GOT3 (cell line): Measurements from ENCODE around the gene RNLS.

ENCODE experiments used
- DNase-seq: peaks from one replicate; lab custom pipeline; 2025; ENCODE audit warnings: mixed read lengths; lab: John Stamatoyannopoulos, UW

Gene RNLS

DNA sequence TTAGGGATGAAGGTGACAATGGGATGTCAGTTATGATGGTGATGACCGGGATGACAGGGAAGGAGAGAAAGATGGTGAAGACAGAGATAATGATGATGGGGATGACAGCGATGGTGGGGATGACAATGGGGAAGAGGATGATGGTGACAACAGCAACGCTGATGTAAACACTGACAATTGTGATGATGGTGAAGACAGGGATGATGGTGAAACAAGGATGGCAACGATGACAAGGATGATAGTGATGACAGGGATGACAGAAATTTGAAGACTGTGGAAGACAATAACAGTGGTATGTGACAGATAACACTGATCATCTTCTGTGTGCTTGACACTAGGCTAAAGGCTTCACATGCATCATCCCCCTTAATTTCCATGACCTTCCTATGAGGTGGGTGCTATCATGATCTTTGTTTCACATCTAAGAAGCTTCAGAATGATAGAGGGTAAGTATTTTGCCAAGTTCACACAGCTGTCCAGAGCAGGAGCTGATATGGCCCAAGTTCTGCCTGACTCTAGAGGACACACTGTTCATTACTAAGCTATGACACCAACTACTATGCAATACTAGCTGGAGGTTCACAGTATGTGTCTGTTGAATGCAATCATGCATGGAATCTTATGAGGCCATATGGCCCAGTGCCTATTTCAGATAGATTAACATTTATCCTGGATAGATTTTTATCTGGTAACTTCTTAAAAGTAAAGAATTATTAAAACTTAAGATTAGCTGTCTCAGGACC is 105.6 kb downstream of the RNLS start:
- no peak for DNase-seq

DNA sequence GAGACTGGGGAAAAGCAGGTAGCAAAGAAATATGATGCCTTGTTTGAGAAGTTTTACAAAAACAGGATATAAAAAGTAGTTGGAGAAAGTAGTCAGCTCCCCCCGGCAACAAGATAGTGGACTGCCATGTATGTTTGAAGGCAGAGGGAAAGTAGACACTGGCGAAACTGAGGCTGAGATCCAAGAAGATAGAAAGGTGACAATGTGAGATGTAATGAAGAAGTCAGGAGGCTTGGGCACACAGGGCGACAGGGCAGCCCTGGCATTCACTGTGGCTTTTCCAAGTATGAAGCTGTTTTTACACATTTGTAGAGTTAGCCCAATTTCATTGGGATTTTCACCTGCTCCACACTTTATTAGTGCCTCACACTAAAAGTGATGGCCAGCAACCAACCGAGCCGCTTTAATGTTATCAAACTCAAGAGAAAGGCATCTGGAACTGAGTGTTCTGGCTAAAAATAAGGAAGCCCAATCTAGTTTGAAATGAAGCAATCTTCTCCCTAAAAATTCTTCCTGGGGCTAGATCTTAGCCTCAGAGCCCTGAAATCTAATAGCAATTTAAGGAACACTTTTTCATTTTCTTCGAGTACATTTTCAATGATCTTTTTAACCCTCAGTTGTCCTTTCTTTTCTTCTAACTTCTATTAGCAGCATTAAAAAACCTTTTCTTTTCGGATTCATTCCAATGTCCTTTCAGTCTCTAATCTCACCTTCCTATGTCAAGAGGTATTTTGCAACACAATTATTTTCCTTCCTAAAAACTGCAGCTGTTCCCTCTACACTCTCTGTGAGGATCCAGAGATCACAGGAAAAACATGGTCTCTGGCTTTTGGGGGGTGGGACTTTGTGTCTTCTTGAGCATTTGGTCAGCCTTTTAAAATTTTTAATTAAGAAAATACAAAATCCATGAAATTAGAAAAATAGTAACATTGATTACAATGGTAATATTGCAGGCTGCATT is 108.0 kb downstream of the RNLS start:
- no peak for DNase-seq

DNA sequence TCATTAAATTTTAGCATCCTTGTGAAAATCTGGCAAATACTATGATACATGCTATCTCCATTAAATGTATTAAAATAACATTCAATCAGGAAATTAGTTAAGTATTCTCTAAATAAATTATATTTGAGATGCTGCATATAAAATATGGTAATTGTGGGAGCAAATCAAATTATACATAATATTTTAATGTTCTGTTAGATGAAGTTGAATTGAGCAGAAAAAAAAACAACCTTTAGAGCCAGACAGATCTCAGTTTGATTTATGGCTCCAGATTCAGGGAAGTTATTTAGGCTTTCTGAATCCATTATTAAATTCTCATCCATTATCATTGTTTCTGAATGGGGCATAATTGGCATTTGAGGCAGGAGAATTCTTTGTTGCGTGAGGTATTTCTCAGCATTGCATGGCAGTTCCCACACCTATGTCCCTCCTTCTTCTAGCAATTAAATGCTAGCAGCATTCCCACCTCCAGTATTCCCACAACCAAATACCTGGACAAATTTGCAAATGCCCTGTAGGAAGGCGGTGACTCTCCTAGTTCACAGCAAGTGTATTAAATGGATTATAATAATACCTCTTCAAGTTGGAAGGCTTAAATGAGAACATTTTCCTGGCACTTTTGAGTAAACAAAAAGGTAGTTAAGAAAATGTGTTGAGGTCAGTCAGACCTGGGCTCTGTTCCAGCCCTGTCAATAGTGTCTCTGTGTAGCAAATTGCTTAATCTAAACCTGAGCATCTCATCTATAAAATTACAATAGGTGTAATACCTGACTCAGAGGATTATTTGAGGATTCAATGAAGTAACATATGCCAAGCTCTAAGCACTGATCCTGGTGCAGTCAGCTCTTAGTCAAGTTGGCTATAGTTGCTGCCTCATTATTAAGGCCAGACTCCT is 108.9 kb downstream of the RNLS start:
- DNase-seq = no peak

DNA sequence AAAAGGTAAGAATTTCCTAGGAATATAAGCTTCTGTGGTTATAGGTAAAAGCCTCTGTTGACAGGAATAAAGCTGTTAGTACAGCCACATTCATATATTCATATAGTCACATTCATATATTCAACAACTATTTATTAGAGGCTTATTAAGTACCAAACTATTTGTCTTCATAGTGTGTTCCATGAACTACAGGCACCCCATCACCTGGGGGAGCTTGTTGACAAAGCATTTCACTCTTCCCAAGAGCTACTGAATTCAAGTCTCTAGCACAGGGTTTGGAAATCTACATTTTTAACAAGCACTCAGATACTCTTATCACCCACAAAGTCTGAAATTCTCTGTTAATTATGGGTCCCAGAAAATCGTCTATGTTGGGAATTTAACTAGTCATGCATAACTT is 110.6 kb downstream of the RNLS start:
- DNase-seq = no peak

DNA sequence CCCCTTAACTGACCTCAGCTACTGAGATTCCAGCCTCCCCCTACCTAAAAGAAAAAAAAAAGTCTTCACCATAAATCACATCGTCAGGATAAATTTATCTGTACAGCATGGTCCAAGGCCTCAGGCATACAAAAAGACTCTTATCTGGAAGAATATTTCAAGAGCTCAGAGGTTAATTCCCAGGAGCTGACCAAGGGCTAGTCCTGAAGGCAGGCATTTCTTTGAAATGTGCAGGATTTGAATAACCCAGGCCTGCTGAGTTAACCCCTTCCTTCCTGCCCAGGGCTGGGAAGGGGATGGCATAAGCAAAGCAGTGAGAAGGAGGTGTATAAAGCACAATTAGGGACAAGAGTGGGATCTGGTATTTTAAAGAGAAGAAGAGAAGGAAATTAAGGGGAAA is 111.2 kb downstream of the RNLS start:
- no peak for DNase-seq

DNA sequence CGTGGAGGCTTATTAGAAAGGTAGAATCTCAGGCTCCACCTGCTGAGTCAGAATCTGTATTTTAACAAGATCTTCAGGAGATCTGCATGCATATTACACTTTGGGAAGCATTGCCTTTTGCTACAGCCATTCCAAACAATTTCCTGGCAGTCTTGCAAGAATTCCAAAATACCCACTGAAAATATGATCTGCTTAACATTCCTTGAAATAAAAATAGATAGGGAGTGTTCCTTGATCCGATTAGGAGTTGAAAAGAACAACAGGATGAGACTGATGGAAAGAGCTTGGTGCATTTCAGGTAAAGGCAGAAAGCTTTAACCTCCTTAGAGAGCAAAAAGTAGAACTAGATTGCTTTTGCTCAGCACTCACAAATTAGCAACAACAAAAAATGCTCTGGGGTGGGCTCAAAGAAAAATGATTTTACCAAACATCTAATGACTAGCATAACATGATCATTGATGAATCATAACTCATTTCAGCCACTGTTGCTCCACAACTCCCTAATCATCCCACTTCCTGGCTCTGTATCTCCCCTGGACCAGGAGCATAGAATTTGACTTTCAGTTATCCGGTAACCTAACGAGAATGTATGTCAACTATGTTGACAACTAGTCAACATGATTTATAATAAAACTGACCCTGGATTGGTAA is 115.2 kb downstream of the RNLS start:
- no peak for DNase-seq

DNA sequence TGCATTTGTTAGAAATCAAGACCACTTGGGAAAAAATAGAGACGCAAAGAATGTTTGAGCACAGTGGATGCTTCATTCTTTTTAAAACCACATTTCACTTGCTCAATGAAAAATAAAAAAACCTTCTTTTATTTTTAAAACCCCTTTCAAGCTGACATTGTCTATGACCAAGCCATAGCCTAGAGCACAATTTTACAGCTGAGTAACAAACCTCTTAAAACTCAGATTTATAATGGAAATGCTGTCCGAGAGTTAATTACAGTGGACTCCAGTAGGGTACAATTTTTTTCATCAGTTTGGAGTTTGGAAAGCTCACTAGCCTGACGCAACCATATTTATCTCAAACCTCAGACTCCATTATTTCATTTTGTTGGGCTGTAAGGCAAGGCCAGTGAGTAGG is 116.3 kb downstream of the RNLS start:
- DNase-seq = no peak

DNA sequence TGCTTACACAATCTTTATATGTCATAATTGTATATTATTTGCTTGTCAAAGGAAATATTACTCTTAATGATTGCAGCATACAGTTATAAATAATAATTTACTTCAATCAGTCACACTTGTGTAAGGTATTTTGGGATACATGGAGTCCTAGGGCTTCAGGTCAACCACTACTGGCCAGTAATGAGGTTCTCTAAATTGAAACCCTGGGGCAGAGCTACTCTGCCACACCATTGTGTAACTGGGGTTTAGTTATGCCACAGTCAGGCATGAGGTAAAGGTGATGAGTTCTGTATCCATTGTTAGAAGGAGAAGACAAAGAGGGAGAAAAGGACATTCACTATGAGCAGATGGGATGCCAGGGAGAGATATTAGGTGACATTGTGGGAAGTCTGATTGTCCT is 117.4 kb downstream of the RNLS start:
- DNase-seq = no peak

DNA sequence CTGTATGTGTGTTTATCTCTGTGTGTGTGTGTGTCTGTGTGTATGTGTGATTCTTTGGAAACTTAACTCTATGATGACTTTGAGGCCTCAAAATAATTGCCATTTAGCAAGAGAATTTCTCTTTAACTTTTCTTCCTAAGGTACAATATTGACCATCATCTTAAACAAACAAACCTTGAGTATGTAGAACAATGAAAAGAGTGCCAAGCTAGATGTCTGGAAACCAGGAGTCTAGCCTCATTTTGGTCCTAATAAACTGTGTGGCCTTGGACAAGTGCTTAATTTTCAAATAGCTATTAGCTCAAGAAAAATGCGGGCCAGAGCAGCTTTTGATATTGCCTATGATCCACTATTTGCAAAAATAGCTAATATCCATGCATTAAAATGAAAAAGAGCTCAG is 119.3 kb downstream of the RNLS start:
- no peak for DNase-seq

DNA sequence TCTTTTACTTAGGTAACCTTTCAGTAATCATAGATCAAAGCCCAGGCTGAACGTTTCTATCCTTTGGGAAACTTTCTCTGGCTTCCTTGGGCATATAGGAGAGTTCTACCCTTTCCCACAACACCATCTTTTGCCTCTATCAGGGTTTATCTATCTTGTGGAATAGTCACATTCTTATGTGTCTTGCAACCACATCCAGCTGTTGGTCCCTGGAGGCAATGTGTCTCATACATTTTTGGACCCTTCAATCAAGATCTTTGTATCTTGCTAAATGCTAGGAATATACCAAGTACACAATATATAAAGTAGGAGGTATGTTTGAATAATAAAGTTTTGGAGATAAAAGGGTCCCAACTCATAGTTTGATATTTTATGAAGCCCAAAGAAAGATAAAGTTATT is 121.7 kb downstream of the RNLS start:
- no peak for DNase-seq

DNA sequence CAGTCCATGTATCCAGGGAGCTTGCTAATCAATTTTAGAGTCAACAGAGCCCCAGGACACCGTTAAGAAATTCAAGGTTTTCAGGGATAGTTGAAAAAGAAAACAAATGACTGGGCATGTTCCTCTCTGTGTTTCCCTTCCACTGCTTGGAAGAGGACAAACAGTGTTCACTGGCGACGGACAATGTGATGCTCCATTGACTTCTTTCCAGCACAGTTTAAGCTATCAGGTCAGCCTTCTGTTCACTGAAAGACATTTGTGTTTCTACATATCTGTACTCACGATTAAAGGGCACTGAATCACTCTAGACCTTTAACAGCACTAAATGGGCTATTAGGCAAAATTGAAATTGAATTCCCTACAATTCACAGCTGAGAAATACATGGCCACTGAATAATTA is 123.6 kb downstream of the RNLS start:
- no peak for DNase-seq

DNA sequence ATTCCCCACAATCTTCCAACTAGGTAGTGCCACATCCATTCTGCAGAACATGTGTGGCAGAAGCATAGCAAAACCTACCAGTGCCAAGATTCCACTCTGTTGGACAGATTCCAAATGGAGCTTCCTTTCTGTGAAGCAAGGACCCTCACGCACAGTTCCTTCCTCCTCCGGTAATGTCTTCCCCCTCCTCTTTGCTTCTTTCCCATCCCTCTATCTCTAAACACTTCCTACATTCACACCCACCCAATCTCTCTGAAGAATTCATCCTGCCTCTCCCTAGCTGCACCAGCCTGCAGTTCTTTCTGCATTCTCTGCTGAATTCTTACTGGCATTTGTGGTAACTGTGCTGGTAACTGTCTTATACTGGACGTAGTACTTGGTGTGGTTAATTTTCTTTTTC is 124.9 kb downstream of the RNLS start:
- no peak for DNase-seq

DNA sequence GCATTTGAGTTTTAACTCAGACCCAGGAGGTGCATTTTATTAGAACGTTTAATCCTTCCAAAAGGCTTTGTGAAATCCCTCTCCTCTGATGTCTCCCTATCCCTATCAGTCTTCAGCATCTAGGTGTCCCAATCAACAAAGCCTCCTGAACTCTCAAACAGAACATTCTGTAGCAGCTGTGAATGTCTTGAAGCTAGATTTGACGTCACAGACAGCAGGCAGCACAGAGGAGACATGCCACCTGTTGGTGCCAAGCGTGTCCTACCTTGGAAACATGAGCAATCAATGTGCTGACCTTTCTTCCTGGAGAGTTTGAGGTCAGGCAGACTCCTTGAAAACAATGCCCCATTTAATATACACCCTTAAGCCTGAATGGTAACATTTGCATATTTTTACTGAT is 125.5 kb downstream of the RNLS start:
- DNase-seq = no peak

DNA sequence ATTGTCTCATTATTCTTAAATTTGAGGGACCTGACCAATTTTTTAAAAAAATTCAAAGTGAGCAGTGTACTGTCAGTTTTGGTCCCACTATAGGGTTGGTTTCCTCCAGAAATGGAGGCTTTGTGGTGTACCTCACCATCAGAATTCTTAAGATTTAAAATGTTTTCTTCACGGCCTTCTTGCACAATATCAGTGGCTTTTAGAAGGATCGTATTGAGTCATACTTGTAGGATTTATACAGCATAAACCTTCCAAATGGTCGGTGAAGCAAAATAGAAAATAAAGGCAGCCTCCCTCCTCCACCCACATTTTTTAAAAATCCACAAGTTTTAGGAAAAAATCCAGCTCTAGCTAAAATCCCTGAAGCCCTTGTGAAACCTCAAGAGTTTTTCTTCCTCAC is 126.4 kb downstream of the RNLS start:
- DNase-seq = no peak

DNA sequence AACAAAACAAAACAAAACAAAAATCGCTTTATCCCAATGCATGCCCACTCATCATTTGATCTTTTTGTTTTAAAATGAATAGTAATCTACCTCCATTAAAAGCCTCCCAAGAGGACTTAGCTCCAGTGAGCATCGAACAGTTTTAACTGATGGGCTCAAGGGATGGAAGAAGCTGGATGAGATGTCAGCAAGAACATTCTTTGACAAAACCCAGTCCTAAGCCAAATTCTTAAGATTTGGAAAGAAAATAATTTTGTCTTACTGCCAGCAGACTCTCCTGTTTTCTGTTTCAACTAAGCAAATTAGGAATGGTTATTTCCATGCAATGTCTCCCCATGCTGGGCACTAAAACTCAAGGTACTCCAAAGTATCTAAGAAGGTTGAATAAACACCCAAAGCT is 127.3 kb downstream of the RNLS start:
- no peak for DNase-seq

DNA sequence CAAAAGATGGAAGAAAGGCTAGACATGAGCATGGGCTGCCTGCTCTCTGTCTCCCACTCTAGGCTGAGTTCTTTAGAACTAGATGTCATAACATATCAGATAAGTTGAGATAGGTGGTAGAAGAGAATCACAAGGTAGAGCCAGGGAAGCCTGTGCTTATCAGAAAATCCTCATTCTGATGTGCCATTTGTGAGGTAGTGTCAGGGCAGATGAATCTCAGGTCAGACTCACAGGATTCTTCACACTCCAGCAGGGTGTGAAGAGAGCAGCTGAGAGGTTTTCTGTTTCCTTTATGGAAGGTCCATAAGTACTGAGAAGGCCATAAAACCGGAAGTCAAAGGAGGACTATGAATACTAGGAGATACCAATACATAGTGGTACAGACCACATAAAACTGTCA is 132.9 kb downstream of the RNLS start:
- DNase-seq = no peak

DNA sequence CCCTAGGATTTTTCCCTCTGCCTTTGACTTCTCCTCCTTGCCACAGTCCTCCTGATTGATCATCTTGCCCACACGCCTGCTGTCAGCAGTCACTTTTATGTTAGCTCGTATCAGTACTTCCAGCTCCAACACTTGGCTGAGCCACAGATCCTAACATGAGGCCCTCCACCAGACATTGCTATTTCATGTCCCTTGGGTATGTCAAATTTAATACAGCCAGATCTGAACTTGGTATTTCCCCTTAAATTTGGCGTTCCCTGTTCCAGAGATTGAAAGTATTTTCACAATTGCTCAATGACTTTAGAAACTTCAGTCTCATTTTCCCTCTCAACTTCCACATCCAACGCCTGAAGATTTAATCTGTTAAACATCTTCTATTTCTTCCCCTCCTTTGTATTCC is 140.4 kb downstream of the RNLS start:
- DNase-seq = no peak

DNA sequence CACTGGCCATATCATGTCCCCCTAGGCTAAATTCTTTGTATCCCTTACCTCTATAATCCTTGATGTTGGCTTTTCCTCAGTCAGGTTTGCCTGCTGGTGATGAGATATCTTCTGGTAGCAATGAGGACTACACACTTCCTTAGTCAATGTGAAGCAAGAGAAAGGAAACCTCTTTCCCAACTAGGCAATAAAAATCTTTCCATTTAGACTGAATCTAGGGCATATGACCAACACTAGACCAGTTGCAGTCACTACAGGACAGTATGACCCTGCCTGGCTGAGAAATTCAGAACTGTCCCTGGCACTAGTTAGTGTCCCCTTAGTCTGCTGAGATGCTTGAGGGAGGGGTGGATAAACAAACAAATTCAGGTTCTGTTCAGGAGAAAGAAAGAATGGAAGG is 142.6 kb downstream of the RNLS start:
- no peak for DNase-seq

DNA sequence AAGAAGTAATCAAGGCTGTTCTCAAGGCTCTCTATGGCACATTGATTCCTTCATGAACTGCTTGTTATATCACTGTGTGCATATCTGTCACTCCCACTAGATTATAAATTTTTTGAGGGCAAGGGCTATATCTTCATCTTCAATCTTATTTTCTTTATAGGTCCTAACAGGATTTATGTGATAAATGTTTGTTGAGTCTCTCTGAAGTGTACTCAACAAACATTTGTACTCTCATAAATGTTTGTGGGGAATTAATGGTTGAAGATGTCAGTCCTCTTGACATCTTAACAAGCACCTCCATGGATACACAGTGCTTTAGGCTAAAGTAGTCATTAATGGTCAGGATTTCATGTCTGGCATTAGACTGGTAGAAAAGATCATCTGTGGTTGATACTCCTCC is 143.2 kb downstream of the RNLS start:
- no peak for DNase-seq

DNA sequence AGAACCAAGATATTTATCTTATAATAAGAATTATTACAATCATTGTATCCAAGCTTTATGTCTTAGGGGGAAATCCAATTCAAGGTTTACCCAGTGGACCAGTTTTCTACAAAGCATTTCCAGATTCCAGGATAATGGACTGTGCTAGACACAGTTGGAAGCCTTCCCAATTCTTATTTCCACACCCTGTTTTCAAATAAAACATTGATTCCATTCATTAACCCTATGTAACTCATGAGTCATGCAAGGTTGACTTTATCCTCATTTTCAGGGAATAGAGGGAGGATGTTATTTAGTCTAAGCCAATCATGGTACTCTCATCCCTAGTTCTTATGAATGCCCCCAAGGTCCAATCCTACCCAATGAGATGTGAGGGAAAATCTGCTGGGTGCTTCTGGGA is 145.7 kb downstream of the RNLS start:
- no peak for DNase-seq

DNA sequence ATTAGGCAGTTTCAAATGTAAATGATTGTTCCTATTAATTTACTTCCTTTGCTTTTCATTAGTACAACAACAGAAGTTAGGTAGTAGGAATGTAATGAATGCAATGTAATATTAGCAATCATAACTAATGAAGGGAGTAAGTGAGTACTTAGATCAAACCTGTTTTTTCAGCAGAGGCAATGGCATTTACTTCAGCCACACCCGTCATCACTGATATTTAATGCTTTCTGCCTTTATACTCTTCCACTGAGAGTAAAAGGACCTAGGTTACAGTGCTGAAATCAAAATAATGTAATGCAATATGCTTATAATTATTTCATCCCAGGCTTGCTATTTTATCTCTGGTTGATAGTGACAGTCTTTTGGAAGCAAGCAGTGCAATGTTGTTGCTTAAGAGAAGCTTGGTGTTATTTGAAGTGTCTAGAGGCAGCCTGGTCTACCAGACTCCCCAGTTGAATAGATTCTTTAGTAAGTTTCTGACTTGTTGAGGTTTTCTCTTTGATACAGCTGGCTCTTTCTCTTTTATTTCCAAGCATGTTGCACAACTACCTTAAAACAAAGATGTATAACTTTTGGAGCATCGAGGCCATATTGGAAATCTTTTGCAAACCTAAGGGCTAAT is 149.4 kb downstream of the RNLS start:
- DNase-seq = no peak
